Activated CD8-positive, alpha-beta memory T cell treated with anti-CD3 and anti-CD28 coated beads for 24 hours (primary cell): ENCODE measurements around the gene VWA8.
"Not testable (repeated sequence)": the region's sequence is repeated elsewhere in the genome, so short reads cannot be mapped to it uniquely, and the experiment has no call there.

Experiments
- DNase-seq: peaks from one replicate; pipeline ENCODE4 v3.0.0-alpha.2; 2020

Gene VWA8

DNA sequence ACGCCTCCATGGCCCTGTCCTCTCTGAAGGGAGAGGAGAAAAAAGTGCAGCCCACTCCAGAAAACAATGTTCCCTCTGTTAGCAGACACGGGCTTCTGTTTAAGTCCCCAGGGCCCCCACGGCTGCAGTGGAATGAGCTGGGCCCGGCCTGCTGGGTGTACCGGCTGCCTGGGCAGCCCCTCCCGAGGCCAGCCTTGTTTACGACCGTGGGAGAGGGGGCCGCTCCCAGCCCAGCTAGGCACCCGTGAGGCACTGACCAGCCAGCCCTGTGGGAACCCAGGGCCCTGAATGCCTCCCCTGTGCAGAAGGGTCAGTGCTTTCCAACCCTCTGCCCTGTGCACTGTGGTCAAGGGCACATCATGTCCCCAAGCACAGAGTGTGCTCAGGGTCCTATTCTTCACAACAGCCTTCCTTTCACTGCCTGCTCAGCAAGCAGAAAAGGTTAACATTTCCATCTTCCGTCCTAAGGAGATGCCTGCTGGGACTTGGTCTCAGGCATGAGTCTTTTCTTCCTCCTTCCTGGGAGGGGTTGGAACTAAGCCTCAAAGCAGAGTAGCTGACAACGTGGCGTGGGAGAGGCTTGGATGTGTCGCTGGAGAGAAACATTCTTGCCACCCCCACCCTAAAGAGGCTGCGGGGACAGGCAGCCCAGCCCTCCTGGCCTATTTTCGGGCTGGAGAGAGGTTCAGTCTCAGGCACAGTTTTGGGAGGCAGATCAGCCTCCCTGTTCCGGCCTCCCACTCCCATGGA is 413.5 kb downstream of the VWA8 start:
- DNase-seq = no peak

DNA sequence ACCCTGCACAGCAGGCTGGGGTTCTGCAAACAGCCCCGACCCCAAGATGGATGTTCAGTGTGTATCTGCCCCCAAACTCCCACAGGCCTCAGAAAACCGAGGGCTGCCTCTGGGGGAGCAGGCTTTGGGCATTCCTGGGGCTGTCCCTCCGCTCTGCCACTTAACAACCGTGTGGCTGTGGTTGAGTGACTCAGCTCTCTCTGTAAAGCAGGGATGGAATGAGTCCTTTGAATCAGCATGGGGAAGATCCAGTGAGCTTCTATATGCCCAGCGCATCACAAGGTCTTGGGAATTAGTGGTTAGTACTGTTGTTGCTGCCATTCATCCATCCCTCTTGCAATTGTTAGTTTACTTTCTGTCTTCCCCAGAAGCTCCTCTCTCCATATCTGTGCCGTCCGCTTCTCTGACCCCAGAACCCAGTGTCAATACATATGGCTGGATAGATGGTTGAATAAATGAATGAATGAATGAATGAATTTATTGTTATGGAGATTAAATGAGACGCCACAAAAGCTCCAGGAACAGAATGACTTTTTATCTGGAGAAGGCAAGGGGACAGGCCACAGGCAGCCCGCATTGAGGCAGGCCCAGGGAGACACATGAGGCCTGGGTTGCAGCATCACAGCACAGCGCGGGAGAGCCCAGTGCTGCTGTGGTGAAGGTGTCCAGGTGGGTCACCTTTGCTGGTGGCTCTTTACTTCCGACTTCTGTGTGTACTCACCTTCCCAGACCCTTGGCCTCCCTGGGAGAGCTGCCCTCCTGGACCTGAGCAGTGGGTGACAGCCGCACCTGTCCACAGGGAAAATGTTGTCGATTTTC is 414.3 kb downstream of the VWA8 start:
- no peak for DNase-seq

DNA sequence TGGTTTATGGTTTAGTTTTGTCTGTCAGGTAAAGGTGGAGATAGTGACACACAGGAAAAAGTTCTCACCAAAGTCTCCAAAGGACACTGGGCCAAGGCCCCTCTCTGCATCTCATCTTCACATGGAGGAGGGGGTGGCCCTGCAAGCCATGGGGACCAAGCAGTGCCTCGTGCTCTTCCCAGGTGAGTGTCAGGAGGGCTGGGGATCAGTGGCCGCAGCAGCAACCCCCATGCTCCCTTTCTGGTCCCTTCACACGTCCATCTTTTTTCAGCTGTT is 415.5 kb downstream of the VWA8 start:
- DNase-seq = no peak

DNA sequence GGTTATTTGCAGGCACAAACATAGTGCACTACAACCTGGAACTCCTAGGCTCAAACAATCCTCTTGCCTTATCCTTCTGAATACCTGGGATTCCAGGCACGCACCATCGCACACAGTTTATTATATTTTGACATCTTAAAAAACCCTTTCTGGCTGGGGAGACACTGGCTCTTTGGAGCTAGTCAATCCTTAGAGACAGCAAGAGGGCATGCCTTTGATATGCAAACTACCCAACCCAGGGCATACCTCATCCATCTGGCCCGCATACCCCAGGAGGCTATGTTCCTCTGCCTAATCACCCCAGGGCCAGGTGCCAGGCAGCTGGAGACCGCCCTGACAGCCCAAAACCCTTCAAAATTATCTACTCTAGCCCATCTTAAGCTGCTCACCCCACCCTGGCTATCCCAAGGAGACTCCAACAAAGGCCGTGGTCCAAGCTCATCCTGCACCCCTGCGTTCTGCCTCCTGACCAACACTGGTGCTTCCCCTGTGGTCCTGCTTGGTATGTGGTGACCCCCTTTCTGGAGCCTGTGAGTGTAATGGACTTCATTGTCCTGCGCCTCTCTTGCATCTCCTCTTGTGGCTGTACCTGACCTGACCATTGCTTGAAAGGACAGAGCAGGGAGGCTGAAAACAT is 417.1 kb downstream of the VWA8 start:
- DNase-seq = no peak

DNA sequence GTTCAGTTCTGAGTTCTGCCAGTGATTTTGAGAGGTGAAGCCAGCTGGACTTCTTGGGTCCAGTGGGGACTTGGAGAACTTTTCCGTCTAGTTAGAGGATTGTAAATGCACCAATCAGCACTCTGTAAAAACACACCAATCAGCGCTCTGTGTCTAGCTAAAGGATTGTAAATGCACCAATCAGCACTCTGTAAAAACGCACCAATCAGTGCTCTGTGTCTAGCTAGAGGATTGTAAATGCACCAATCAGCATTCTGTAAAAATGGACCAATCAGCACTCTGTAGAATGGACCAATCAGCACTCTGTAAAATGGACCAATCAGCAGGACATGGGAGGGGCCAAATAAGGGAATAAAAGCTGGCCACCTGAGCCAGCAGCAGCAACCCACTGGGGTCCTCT is 418.1 kb downstream of the VWA8 start:
- DNase-seq = not testable (repeated sequence)

DNA sequence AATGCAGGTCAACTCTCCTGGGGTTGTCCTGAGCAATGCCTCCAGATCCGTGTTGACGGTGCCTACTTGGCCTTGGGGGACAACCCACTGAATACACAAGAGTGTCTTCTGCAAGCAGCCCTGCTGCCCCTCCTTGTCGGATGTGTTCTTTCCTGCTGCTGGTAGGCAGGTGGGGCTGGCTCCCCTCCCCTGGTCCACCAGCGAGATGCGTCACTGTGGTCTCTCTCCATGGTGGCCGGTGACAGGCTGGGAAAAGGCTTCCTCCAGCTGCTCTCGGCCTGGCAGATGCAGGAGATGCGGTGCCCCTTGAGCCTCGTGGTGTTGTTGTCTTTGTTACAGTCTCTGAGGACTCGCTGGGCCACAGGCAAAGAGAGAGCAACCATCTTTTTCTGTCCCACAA is 418.6 kb downstream of the VWA8 start:
- no peak for DNase-seq

DNA sequence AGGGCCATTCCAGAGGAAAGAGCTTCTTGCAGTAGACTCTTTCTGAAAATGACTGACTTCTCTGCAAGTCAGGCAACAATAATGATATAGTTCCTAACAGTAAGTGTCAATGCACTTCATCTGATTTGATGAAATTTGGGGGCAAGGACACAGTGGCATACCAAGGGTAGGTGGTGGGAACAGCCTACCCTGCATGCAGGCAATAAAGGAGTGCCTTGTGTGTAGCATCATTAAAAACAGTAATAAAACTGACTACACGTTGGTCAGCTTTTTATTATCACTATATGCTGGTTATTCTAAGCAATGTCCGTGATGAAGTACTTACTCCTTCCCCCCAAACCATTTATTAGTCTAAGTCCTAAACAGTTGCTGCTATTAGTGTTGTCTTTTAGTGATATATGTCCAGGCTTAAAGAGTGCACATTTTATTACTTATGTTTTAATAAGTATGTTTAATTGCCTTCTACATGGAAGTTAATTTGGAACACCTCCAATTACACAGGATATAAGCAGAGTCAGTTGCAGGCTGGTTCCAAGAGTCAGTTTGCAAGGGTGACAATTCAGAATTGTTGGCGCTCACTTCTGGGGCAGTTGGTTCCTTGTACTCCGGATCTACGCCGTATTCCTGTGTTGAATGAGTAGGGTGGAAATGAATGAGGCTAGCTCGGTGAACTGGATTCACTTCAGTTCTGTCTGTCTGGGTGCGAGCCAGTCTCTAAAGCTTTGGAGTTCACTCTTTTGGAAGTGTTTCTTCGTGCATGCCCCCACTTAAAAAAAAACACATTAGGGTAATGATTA is 419.6 kb downstream of the VWA8 start:
- no peak for DNase-seq

DNA sequence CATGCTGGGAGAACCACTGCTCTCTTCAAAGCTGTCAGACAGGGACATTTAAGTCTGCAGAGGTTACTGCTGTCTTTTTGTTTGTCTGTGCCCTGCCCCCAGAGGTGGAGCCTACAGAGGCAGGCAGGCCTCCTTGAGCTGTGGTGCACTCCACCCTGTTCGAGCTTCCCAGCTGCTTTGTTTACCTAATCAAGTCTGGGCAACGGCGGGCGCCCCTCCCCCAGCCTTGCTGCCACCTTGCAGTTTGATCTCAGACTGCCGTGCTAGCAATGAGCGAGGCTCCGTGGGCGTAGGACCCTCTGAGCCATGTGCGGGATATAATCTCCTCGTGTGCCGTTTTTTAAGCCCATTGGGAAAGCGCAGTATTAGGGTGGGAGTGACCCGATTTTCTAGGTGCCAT is 420.7 kb downstream of the VWA8 start:
- DNase-seq = not testable (repeated sequence)

DNA sequence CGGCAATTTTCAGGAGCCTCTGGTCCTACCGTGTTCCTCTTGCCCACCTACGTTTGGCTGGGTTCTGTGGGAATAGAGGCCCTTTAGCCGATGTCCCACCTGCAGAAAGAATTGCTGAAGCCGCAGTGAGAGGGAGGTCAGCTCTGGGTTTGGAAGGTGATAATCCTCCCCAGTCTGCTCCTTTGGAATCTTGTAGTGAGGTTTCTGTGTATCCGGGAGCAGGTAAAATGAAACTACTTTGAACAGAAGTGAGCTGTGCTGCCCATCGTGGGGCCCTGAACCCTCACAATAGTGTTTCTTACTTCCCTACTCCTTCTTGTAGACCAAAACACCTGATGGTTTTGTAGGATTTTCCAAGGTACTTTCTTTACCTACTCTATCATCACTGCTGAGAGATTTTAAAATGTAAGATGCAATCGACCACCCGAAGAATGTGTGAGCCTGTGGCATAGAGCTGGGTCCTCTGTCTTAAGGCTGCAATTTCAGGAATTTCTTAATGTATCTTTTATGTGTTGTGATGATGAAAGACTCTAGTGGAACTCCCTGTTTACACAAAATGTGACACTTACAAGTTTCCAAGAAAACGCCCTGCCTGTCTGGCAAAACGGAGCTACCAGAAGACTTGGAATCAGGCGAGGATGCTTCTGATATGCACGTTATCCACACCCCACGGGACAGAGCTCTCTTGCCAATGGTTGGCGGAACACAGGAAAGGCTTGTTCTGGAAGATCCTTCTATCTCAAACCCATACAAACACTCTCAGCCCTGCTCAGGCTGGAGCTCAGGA is 427.4 kb downstream of the VWA8 start:
- DNase-seq = no peak

DNA sequence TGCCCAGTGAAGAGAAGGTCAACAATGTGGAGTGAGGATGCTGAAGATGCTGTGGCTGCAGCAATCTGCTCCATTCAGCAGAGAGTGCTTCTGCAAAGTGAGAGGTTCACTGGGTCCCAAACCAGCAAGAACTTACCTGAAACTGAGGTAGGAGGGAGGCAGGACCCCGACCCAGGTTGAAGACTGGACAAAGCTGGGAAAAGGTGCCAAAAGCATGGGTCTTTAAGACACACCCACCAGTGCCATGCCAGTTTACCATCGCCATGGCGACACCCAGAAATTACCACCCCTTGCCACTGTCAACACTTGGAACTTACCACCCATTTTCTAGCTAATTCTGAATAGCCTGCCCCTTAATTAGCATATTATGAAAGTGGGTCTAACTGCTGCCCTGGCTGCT is 432.9 kb downstream of the VWA8 start:
- DNase-seq = no peak

DNA sequence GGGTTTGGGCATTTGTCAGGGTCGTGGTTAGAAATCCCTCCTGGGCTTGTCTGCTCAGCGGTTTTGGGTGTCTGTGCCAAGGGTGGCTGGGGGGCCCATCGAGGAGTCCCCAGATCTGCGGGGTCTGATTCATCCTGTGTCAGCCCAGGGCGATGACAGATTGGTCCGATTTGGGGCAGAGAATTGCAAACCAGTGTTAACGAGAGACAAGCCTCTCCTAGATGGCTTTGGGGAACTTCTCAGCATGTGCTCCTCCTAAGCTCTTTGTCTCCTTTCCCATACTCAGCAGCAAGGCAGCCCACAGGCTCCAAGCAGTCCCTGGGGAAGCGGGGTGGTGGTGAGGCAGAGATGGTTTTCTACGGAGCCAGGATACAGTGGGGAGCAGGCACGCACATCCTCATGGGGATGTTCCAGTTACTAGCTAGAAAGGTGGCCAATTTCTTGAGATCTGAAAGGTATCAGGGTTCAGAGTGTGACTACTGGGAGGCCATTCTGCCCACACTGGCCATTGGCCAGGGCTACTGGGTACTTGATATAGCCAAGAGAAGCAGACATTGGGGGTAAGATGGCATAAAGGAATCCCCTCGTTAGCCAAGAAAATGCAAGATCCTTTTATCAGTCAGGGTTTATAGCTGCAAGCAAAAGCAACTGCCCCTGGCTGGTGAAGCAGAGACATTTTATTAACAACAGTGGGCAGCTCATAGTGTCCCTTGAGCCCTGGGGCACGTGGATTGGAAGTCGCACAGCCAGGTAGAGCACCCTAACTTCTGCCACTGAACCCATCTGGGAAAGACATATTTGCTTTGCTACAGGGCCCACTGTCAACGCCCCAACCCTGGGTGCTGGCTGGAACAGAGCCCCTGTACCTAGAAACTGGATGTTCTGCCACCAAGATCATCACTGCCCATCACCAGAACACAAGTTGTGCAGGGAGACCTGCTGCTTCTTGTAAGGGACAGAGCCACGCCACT is 440.0 kb downstream of the VWA8 start:
- no peak for DNase-seq

DNA sequence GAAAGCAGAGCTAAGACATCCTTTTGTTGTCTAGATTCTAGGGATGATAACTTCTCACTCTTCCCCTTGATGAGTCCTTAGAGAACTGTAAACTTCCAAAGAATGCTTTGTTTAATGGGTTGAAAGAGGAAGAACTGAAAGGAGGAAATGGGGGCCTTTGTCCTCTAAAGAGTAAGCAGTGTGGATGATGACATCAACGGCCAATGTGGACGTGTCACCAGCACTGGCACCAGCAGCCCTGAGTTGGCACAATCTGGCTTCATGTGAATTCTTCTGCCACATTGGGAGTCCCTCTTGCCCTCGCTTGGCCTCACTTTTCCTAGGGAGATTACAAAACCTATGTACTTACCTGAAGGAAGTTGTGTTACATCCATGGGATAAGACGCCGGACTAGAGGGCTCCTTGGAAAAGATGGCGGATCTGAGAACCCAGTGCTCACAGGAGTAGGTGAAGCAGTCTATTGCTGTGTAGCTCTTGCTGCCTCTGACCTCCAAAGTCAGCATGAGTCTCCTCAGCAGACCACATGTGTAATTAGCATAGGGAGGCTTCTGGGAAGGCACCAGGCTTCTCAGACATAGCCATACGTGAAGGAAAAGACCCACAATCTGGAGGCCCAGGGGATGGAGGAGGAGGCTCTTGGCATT is 440.8 kb downstream of the VWA8 start:
- DNase-seq = no peak
